ENCODE data around the gene MMP15. TPM values are rescaled to one million over a fixed set of nuclear protein-coding genes. Genes with fewer than 3 reads are reported as not detected.
"Not testable (repeated sequence)": the region's sequence is repeated elsewhere in the genome, so short reads cannot be mapped to it uniquely, and the experiment has no call there.

MMP15 gene
- total and polyA plus RNA-seq, 8 donors = 25.3 to 63.5 (median 46.3) TPM

DNA sequence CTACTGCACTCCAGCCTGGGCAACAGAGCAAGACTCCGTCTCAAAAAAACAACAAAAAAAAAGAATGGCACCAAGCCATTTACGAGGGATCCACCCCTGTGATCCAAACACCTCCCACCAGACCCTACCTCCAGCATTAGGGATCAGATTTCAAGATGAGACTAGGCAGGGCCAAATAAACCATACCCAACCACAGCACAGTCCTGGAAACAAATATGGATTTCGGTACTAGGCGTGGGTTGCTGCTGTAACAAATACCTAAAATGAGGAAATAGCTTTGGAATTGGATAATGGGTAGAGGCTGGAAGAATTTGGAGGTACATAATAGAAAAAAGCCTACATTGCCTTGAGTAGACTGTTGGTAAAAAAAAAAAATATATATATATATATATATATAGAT lies 49.1 kb downstream of the MMP15 start:
- peaks cover 0 to 6% of the 10 kb centered on the region in 2 donors for H3K9me3 ChIP-seq
- no peak overlapping the region for H3K4me3 ChIP-seq
- intact Hi-C loops (cut with DNase I) = no loop called here
- no peak overlapping the region for H3K27ac ChIP-seq
- no peaks in the 10 kb centered on the region for H3K36me3 ChIP-seq
- no peak for DNase-seq
- TF ChIP-seq CTCF (IDR thresholded peaks at IDR 0.05) = no peak
- H3K27me3 ChIP-seq = no peaks in the 10 kb centered on the region
- no peak for ATAC-seq
- H3K4me1 ChIP-seq = no peaks in the 10 kb centered on the region

DNA sequence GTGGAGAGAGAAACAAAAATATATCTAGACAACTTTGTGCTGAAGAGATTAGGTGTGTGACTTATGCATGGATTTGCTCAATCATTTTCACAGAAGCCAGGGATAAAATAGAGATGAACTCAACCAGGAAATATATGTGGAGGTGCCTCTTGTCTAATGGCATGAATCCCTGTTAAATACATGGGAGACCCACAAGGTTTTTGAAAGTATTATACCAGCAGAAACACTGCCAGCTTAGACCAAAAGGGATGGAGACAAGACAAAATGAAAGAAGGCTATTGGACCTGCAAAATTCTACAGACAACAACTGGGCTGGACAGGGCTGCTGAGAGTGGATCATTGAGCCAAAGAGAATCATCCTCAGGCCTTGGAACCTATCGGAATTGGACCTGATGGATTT lies 51.0 kb downstream of the MMP15 start:
- Histone ChIP-seq H3K4me1 (no peaks in the 10 kb centered on the region), H3K27me3 (no peaks in the 10 kb centered on the region), H3K4me3 (no peak overlapping the region), H3K27ac (no peak overlapping the region), H3K9me3 (peaks cover 0 to 6% of the 10 kb centered on the region in 2 donors), H3K36me3 (no peaks in the 10 kb centered on the region)
- ATAC-seq = no peak
- no peak for DNase-seq
- intact Hi-C loops (cut with DNase I) = no loop called here
- no peak for TF ChIP-seq CTCF (IDR thresholded peaks at IDR 0.05)

GRCh38 chr16:58077796-58078195 lies 52.2 kb downstream of the MMP15 start:
- no peak for DNase-seq
- intact Hi-C loops (cut with DNase I) = no loop called here
- no peak overlapping the region for H3K4me3 ChIP-seq
- TF ChIP-seq CTCF (IDR thresholded peaks at IDR 0.05) = no peak
- H3K27me3 ChIP-seq = no peaks in the 10 kb centered on the region
- peaks cover 0 to 6% of the 10 kb centered on the region in 2 donors for H3K9me3 ChIP-seq
- no peak overlapping the region for H3K27ac ChIP-seq
- H3K36me3 ChIP-seq = no peaks in the 10 kb centered on the region
- ATAC-seq = no peak
- H3K4me1 ChIP-seq = no peaks in the 10 kb centered on the region

DNA sequence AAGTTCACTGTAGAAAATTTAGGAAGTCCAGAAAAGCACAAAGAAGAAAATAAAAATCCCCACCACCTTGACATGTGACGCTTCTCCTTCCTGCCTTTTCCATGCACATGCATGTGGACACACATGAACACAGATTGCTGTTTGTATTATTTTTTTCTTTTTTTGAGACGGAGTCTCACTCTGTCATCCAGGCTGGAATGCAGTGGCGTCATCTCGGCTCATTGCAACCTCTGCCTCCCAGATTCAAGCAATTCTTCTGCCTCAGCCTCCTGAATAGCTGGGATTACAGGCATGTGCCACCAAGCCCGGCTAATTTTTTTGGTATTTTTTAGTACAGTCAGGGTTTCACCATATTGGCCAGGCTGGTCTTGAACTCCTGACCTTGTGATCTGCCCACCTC lies 55.1 kb downstream of the MMP15 start:
- H3K36me3 ChIP-seq; H3K27ac ChIP-seq; H3K9me3 ChIP-seq; ATAC-seq; H3K27me3 ChIP-seq; intact Hi-C loops (cut with DNase I); DNase-seq; H3K4me3 ChIP-seq; H3K4me1 ChIP-seq: not testable (repeated sequence)

GRCh38 chr16:58082381-58082780 lies 56.8 kb downstream of the MMP15 start:
- H3K36me3 ChIP-seq = no peaks in the 10 kb centered on the region
- no peak for TF ChIP-seq CTCF (IDR thresholded peaks at IDR 0.05)
- H3K9me3 ChIP-seq = no peaks in the 10 kb centered on the region
- intact Hi-C loops (cut with DNase I) = no loop called here
- no peak overlapping the region for H3K4me3 ChIP-seq
- ATAC-seq (no peak), DNase-seq (no peak)
- no peaks in the 10 kb centered on the region for H3K4me1 ChIP-seq
- H3K27ac ChIP-seq = no peak overlapping the region
- no peaks in the 10 kb centered on the region for H3K27me3 ChIP-seq

DNA sequence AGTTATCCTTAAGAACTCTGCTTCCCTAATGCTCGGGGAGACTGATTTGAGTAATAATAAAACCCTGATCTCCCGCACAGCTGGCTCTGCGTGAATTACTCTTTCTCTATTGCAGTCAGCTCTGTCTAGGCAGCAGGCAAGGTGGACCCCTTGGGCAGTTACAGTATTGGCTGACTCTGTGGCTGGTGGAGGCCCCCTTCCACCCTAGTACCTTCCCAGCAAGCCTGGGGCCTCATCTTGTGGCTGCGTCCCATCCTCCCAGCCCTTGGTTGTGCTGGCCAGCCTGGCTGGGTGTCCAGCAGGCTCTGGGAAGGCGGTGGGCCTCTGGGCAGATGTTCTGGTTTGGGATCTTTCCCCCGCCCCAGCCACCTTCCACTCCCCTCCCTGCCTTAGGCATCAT lies 59.1 kb downstream of the MMP15 start:
- H3K4me1 ChIP-seq = no peaks in the 10 kb centered on the region
- DNase-seq (peak in 1 of 4 donors; percentile 42), ATAC-seq (no peak)
- no peaks in the 10 kb centered on the region for H3K27me3 ChIP-seq
- TF ChIP-seq CTCF (IDR thresholded peaks at IDR 0.05) = no peak
- no peak overlapping the region for H3K4me3 ChIP-seq
- no peaks in the 10 kb centered on the region for H3K9me3 ChIP-seq
- intact Hi-C loops (cut with DNase I) = no loop called here
- H3K36me3 ChIP-seq = no peaks in the 10 kb centered on the region
- H3K27ac ChIP-seq = no peak overlapping the region
